ENCODE results near the gene ANKRD36C.
"Not testable (repeated sequence)": the region's sequence is repeated elsewhere in the genome, so short reads cannot be mapped to it uniquely, and the experiment has no call there.

DNA sequence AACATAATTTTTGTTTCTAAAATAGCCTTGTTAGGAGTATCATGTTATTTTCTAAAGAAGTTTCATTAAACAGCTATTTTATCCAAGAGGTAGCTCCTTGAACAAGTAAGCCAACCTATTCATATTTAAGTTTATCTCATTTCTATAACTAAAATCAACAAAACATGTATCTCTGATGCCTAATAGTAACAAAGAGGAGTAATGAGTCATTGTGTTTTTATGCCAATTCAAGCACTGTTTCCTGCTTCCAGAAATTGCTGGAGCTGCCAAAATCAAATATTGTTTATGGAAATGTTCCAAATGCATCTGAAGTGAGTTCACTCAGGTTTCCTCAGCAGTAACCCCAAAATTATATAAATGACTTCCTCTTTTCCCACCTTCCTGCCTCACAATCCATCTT lies 76.5 kb downstream of the ANKRD36C start:
- TF ChIP-seq, protein P1, sequence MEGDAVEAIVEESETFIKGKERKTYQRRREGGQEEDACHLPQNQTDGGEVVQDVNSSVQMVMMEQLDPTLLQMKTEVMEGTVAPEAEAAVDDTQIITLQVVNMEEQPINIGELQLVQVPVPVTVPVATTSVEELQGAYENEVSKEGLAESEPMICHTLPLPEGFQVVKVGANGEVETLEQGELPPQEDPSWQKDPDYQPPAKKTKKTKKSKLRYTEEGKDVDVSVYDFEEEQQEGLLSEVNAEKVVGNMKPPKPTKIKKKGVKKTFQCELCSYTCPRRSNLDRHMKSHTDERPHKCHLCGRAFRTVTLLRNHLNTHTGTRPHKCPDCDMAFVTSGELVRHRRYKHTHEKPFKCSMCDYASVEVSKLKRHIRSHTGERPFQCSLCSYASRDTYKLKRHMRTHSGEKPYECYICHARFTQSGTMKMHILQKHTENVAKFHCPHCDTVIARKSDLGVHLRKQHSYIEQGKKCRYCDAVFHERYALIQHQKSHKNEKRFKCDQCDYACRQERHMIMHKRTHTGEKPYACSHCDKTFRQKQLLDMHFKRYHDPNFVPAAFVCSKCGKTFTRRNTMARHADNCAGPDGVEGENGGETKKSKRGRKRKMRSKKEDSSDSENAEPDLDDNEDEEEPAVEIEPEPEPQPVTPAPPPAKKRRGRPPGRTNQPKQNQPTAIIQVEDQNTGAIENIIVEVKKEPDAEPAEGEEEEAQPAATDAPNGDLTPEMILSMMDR (IDR thresholded peaks at IDR 0.05), result not testable (repeated sequence)
- TF ChIP-seq POLR2A (IDR thresholded peaks at IDR 0.05), result not testable (repeated sequence)
